D721Med (cell line): ENCODE data around the gene DVL1.

Experiments
- DNase-seq: peaks from one replicate; pipeline ENCODE4 v3.0.0; 2011; ENCODE audit warnings: low spot score; ENCODE audit not compliant: insufficient read length
- FAIRE-seq: peaks from 2 replicates; lab custom pipeline; 2011; peaks lifted over from hg19 to GRCh38; lab: Jason Lieb, UNC
- TF ChIP-seq, protein P1 (sequence below): IDR thresholded peaks from 2 replicates; pipeline ENCODE4 v1.5.1; 2012; ENCODE audit warnings: mild to moderate bottlenecking, control low read depth; ENCODE audit not compliant: insufficient read depth; ENCODE audit errors: missing control alignments

The DVL1 gene

DNA sequence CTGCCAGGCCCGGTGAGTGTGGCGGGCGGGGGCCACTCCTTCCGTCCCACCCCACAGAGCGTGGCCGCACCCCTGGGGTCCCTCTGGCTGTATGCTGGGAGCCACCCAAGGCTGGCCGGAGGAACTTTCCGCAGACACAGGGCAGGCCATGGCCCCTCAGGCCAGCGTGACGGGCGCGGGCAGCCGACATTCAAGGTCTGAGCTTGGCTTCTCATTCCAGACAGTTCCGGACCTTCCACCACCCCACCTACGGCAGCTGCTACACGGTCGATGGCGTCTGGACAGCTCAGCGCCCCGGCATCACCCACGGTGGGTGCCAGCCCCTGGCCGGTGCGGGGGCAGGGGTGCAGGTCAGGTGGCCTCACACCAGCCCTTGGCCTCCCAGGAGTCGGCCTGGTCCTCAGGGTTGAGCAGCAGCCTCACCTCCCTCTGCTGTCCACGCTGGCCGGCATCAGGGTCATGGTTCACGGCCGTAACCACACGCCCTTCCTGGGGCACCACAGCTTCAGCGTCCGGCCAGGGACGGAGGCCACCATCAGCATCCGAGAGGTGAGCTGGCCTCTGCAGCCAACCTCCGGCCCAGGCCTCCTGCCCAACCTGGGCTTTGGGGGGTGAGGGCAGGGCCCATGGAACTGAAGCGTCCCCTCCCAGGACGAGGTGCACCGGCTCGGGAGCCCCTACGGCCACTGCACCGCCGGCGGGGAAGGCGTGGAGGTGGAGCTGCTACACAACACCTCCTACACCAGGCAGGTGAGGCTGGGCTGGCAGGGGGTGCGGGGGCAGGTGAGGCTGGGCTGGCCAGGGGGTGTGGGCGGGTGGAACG, 61.7 kb downstream of the DVL1 start:
- FAIRE-seq: no peak
- TF ChIP-seq, protein P1, sequence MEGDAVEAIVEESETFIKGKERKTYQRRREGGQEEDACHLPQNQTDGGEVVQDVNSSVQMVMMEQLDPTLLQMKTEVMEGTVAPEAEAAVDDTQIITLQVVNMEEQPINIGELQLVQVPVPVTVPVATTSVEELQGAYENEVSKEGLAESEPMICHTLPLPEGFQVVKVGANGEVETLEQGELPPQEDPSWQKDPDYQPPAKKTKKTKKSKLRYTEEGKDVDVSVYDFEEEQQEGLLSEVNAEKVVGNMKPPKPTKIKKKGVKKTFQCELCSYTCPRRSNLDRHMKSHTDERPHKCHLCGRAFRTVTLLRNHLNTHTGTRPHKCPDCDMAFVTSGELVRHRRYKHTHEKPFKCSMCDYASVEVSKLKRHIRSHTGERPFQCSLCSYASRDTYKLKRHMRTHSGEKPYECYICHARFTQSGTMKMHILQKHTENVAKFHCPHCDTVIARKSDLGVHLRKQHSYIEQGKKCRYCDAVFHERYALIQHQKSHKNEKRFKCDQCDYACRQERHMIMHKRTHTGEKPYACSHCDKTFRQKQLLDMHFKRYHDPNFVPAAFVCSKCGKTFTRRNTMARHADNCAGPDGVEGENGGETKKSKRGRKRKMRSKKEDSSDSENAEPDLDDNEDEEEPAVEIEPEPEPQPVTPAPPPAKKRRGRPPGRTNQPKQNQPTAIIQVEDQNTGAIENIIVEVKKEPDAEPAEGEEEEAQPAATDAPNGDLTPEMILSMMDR: no peak
- DNase-seq: no peak

DNA sequence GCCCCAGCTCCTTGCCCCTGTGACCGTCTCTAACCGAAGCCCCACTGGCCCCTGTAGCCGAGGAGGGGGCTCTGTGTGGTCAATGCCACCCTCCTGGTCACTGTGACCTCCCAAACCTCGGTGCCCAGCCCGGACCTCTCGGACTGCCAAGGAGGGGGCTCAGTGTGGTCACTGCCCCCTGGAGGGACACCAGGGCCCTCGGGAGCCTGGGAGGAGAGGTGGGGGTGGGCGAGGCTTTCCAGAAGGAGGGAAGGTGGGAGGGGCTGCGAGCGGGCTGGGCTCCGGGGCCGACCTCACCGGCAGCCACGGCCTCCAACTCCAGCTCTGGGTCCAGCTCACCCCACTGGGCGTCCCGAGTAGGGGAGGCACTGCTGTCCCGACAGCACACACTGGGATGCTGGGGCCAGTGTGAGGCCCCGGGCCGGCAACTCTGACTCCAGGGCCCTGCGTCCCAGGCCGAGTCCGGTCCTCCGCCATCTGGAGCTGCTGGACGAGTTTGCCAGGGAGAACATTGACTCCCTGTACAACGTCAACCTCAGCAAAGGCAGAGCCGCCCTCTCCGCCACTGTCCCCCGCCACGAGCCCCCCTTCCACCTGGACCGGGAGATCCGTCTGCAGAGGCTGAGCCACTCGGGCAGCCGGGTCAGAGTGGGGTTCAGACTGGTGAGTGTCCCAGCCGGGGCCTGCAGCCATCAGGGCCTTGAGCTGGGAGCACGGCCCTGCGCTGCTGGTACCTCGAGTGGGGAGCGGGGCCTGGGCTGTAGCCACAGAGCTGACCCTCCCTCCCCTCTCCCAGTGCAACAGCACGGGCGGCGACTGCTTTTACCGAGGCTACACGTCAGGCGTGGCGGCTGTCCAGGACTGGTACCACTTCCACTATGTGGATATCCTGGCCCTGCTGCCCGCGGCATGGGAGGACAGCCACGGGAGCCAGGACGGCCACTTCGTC, 62.6 kb downstream of the DVL1 start:
- FAIRE-seq (no peak), DNase-seq (no peak)
- TF ChIP-seq, protein P1: no peak

DNA sequence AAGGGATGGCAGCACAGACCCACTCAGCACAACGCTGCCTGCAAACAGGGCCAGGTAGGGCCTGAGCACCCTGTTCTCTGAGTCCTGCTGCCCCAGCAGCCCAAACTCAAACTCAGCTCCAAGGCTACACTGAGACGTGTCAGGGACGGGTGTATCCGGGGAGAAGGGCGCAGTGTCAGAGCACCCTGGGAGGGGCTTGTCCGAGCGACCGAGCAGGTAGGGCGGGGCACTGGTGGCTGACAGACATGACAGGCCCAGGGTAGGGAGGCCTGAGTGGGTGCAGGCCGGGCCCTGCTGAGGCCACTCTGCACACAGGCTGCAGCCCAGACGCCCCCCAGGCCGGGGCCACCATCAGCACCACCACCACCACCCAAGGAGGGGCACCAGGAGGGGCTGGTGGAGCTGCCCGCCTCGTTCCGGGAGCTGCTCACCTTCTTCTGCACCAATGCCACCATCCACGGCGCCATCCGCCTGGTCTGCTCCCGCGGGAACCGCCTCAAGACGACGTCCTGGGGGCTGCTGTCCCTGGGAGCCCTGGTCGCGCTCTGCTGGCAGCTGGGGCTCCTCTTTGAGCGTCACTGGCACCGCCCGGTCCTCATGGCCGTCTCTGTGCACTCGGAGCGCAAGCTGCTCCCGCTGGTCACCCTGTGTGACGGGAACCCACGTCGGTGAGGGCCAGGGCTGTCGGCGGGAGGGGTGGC, 63.5 kb downstream of the DVL1 start:
- FAIRE-seq (no peak), DNase-seq (no peak)
- TF ChIP-seq, protein P1: no peak
